HG03442 (cell line): Measurements from ENCODE around the gene ST6GAL2.

ENCODE experiments used
- ATAC-seq: cut with Tn5 transposase; IDR thresholded peaks from one replicate; pipeline ENCODE4 v1.9.1; 2021; ENCODE audit warnings: mild to moderate bottlenecking, moderate library complexity; ENCODE audit not compliant: unreplicated experiment

Gene ST6GAL2

GRCh38 chr2:106831241-106831640 is 54.7 kb downstream of the ST6GAL2 start:
- ATAC-seq, result no peak

GRCh38 chr2:106830191-106830590 is 55.8 kb downstream of the ST6GAL2 start:
- no peak for ATAC-seq

DNA sequence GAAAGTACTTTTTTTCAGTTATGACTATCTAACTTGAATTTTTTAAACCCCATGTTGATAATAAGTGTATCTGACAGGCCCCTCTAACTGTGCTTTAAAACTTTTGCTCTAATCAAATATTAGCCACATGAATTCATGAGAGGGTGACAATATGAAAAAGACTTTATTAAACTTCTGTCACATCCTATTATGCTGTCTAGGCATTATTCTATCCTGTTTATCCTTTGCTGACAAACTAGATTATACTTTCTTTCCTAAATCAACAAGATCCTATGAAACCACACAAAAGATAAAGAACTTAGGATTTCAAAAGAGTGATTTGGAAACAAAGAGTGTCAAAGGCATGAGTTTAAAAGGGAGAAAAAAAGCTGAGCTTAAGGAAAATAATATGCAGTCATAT is 57.8 kb downstream of the ST6GAL2 start:
- no peak for ATAC-seq

GRCh38 chr2:106827158-106827557 is 58.8 kb downstream of the ST6GAL2 start:
- no peak for ATAC-seq

GRCh38 chr2:106825161-106825560 is 60.8 kb downstream of the ST6GAL2 start:
- no peak for ATAC-seq

DNA sequence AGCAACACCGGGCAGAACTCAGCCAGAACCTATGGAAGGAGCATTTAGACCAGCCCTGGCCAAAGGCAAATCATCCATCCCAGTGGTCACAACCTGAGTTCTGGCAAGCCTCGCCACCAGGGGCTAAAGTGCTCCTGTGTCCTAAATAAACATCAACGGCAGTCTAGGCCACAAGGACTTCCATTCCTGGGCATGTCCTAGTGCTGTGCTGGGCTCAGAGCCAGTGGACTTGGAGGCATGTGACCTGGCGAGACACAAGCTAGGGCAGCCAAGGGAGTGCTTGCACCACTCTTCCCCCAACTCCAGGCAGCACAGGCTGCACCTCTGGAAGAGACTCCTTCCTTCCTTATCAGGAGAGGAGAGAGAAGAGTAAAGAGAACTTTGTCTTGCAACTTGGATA is 69.0 kb downstream of the ST6GAL2 start:
- ATAC-seq, result no peak

GRCh38 chr2:106812841-106813240 is 73.1 kb downstream of the ST6GAL2 start:
- no peak for ATAC-seq

- no peak for ATAC-seq
Observed at GRCh38 chr2:106812383-106812782, 73.6 kb downstream of the ST6GAL2 start.

- ATAC-seq, result no peak
Observed at GRCh38 chr2:106805716-106806115, 80.3 kb downstream of the ST6GAL2 start.

GRCh38 chr2:106804161-106804560 is 81.8 kb downstream of the ST6GAL2 start:
- ATAC-seq, result no peak

GRCh38 chr2:106800976-106801655 is 84.9 kb downstream of the ST6GAL2 start:
- ATAC-seq, result no peak

DNA sequence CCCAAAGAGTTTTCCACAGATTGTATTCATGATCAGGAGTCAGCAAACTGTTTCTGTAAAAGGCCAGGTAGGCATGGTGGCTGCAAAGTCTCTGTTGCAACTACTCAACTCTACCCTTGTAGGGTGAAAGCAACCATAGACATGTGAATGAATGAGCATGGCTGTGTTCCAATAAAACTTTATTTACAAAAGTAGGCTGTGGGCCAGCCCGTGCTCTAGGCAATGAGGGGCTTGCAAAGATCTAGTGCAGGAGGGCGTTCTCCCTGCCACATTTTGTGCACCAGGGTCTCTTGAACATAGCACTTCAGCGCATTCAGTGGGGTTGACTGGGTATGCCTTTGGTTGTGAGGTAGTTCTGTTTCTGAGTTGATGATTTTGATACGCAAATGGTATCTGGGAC is 85.8 kb downstream of the ST6GAL2 start:
- ATAC-seq, result no peak

- no peak for ATAC-seq
Observed at GRCh38 chr2:106798826-106799552, 87.0 kb downstream of the ST6GAL2 start.

DNA sequence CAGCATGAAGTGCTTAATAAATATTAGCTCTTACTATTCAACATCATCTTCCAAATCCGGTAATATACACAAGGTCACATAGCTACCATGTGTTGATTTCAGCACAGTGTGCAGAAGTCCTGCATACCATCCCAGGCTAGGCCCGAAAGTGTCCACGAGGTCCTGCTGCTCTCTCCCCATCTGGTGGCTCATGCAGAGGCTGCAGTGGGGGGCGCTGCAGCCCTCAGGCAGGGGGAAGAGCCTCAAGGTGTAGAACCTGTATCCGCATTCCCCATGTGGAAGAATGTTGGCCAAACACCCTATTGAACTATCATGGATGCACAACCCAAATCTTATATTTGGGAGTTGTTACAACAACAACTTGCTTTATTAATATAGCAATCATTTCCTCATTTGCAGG is 88.5 kb downstream of the ST6GAL2 start:
- no peak for ATAC-seq

DNA sequence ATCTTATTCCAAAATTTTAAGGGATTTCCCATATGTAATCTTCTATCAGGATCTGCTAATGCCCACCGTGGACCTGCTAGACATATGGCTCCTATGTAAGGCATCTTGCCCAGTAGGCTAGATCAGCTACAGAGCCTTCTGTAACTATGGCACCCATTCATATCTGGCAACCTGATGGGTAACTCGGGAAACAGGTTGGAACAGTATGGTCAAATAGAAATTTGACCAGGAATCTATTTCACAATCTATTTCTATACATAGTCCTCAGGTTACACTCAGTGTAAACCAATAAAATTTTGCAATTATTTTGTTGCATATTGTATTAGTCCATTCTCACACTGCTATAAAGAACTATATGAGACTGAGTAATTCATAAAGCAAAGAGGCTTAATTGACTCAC is 93.3 kb downstream of the ST6GAL2 start:
- ATAC-seq, result no peak

- ATAC-seq, result no peak
Observed at GRCh38 chr2:106789185-106789584, 96.8 kb downstream of the ST6GAL2 start.

DNA sequence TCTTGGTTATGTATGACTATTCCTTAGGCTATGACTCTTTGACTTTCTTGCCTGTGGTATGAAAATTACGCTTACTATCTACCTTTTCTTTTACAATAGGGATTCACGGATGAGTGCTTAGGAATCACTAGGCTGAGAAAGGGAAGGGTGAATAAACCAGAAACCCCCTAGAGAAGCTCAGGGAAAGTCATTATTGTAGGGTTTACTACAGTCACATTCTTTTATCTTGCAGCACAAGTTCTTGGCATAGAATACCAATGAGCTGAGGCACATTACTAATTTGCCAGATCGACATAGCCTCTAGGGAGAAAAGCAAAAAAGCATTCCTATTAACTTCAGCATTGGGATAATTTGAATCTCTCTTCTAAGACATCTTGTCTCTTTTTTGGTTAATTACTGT is 103.3 kb downstream of the ST6GAL2 start:
- ATAC-seq, result no peak

DNA sequence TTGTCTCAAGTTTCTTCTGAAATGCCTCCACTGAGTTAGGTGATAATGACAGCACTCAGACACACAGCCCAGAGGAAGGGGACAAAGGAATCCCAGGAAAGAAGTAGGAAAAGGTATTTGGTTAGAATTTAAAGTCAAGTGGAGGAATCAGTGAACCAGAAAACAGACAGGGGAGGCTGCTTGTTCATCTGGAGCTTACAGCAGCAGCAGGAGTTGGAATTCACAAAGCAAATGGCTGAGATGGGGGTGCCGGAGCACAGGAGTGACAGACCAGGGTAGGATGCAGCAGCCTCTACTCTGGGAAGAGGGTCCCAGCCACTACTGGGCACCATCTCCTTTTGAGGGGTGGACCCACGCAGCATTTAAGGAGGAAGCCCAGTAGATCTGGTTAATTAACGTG is 104.8 kb downstream of the ST6GAL2 start:
- no peak for ATAC-seq

DNA sequence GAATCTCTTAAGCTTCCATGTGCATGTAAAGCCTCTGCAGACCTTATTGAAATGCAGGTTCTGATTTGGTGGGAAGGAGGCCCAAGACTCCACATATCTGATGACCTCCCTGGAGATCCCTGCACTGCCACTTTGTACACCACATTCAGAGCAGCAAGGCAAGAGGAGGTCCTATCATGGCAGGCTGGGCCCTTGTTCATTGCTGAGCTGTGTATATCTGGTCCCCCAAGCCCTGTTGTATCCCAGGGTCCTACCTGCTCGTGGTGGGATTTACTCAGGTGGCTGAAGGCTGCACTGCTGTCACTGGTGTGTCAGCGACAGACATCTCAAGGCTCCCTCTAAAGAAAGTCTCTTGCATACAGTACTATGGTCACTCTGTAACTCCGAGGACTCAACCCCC is 114.2 kb downstream of the ST6GAL2 start:
- ATAC-seq, result no peak

GRCh38 chr2:106770986-106771385 is 115.0 kb downstream of the ST6GAL2 start:
- ATAC-seq, result no peak

GRCh38 chr2:106764614-106765013 is 121.4 kb downstream of the ST6GAL2 start:
- no peak for ATAC-seq

DNA sequence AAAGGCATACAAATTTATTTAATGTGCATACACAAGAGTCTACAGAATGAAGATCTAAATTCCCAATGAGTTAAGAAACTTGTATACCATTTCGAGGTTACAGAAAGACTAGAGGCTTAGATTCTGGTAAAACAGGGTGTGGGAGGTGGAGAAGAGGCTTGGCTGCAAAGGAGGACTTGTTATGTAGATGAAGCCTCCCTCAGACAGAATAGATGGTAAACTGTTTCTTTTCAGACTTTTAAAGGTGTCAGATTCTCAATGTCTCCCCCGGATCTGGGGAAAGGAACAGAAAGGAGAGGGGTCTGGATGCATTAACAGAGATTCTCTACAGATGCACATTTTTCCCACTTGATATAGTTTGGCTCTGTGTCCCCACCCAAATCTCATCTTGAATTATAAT is 126.0 kb downstream of the ST6GAL2 start:
- no peak for ATAC-seq
